ENCODE data around the gene CCDC138. TPM values are rescaled to one million over a fixed set of nuclear protein-coding genes. Genes with fewer than 3 reads are reported as not detected.

CCDC138 gene
- total RNA-seq, 1 donor from 2014 or later = 12.0 TPM

DNA sequence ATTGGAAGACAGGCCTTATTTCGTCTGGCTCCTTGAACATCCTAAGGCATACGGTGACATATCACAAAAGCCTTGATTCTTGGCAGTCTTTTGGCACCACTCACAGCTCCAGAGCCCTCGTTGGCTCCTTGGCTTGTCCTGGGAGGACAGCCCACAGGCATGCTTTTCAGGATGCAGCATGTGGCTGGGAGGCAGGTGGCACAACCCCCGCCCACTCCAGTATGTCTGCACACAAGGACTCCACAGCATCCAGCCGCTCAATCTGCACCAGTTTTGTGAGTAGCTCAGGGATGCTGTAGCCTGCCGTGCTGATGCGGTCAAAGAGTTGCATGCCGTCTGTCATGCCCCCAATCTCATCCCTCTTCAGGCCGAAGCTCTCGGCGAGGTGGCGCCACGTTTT lies 110.2 kb downstream of the CCDC138 start:
- DNase-seq = no peak

DNA sequence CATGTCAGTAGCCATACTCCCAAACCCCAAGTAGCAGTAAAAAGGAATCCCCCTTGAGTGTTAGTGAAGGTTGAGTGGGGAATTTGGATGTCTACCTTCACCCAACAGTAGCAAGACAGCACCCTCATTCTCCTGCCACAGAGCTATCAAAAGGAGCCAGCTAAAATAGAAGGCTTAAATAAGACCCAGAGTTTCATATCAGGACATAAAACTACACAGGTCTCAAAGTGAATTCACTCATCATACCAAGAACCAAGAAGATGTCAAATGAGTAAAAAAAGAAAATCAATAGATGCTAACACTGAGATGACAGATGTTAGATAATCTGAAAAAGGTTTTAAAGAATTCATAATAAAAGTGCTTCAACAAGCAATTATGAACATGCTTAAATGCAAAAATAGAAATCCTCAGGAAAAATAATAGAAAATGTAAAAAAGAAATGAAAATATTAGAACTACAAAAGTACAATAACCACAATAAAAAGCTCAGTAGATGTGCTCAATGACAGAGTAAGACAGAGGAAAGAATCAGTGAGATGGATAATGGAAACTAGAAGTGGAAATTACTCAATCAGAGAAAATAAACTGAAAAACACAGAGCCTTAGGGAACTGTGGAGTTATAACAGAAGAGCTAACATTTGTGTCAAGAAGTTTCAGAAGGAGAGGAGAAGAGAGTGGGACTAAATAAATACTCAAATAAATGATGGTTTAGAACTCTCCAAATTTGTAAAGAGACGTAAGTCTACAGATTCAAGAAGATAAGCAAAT lies 111.9 kb downstream of the CCDC138 start:
- DNase-seq = no peak

DNA sequence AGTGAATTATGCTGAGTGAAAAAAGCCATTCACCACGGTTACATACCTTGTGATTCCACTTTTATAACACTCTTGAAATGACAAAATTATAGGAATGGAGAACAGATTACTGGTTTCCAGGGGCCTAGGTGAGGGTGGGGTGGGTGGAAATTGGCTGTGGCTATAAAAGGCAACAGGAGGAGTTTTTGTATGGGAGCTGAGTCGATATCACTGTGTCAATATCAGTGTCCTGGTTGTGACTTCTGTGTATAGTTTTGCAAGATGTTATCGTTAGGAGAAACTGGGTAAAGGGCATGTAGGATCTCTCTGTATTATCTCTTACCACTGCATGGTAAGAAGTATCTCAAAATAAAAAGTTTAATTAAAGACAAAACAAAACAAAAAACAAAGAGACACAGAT lies 118.1 kb downstream of the CCDC138 start:
- no peak for DNase-seq

DNA sequence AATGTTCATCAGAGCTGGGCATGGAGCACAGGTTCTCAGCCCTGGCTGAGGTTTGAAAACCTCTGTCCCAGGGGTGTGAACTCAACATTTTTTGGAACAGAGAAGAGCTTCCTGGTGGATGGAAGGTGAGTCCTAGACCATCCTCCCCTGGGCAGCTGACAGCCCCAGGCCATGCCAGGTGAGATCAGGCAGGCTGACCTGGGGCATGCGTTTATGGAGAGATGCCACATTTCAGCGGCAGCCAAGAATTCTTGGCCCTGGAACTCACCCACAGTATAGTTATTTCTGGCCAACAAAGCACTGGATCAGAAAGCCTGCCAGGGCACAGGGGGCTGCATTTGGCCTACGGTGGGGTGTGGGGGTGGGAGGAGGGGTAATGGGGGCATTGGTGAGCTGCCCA lies 118.6 kb downstream of the CCDC138 start:
- DNase-seq = no peak

DNA sequence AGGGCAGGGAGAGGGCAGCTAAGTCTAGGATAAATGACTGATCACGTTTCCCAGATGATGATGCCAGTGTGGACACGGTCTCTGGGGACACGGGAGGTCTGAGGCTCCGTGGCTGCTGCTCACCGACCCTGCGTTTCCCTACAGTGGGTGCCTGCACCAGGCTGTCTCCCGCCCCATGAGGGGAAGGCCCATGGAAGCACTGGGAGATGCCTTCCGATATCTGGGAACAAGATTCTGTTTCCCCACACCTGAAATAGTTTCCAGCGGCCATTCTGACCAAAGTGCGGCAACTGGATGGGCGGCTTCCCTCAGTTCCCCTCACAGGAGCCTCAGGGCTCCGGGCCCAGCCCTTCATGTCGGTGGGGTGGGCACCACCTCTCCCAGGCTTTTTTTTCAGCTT lies 119.3 kb downstream of the CCDC138 start:
- DNase-seq = no peak

DNA sequence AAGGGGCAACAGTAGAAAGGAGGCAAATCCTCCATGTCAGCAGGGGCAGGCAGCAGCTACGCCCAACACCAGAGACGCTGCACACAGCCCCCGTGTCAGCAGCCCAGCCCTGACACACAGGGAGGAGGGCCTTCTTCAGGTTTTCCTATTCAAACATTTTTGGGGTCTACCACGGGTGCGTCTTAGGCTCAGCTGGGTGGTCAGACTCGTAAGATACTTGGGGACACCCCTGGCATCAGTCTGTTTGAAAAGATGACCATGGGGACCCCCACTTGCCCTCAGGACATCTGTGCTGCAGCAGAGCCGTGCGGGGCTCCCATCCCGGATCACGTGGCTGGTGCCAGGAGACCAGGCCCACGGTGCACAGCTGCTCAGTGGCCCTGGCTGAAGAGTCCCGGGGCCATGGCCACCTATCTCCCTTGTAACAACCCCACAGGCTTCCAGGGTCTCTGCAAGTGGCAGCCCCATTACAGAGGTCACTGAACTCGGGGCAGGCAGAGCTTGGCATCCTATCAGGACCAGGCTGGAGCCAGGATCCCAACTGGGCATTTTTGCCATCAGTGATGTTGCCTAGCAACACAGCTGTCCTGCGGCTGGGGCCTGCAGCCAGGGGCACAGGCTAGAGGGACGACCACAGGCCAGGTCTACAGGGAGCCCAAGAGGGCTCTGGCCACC lies 120.0 kb downstream of the CCDC138 start:
- no peak for DNase-seq

DNA sequence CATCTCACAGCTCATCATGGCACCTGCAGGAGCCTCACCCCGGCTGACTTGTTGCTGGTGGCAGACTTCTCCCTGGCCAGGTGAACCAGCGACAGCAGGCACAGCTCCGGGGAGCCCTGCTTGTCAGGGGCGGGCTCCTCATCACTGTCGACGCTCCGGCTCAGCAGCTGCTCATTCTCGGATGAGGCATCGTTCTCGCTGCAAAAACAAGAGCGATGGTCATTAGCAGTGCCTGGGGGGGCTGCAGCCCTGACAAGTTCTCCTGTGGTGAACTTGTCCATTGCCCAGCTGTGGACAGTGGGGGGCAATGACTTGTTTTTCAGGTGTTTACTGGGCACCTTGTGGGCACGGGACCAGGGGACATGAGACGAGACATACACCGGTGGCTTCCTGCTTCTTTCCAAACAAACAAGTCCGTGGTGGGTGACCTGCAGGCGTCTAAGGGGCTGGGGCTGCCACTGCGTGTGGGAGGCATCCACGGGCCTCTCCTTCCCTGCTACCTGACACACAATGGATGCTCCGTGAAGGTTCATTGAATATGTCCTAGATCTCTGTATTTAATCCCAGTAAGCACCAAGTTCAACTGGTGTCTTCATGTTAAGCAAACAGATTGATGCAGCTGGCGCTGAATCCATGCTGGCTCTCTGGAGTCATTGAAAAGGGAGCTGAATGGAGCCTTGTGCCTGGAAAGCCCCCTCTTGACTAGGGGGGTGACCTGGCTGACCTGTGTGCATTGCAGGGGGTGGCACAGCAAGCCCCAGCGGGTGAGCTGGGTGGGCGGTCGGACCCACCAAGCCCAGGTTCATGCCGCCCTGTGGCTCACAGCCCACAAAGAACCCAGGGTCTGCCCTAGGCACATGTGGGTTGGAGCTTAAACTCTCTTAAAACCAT lies 121.5 kb downstream of the CCDC138 start:
- DNase-seq = no peak

DNA sequence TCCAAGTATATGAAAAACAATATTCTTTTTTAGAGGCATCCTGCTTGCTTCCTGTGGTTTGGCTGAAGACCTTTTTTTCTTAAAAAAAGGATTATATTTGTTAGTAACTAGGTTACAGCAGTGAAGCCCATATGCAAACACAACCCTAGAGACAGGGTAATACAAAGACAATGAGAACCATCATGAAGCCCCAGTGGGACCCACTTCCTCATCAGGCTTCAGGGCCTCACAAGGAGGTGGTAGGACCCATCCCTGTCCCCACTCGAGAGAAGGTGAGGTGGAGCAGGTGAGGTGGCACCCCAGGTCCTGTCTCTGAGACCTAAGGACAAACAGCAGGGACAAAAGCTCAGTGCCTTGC lies 122.1 kb downstream of the CCDC138 start:
- DNase-seq = no peak

DNA sequence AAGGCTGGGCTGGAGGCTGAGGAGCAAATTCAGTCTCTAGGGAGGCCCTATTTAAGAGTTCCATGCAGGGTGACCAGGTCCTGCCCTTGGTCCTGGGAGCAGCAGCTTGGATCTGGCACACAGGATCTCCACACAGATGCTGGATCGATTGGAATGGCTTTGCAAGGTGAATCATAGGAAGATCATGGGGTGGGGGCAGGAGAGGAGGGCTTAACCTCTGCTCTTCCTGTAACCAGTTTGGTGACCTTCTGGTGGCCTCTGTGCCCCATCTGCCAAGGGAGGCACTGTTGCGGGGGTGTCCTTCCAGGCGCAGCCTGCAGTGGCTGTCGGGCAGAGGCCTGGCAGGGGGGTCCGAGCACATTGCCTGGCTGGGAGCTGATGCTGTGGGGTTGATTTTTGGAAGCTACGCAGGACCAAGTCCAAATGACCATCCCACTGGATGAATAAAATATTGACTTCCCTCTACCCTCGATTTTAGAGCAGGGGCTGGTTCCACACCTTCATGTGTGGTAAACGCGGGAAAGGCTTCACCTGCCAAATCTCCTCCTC lies 122.8 kb downstream of the CCDC138 start:
- no peak for DNase-seq

DNA sequence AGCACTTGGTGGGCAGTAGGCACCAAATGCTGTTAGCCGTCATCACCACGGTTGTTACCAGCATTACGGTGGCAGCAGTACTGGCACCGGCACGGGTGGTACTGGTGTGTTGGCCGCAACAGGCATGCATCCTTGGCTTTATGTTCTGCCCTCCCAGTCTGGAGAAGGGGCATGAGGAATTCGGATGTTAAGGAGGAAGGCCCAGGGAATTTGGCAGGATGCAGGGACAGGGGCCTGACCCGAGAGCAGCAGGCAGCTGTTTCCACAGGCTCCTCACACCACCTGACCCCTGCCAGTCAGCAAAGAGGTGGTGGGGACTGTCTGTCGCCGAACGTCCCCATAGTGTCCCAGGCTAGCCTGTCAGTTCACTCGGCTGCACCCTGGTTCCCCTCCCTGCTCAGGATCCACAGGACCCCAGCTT lies 123.5 kb downstream of the CCDC138 start:
- peak; percentile 69 for DNase-seq

DNA sequence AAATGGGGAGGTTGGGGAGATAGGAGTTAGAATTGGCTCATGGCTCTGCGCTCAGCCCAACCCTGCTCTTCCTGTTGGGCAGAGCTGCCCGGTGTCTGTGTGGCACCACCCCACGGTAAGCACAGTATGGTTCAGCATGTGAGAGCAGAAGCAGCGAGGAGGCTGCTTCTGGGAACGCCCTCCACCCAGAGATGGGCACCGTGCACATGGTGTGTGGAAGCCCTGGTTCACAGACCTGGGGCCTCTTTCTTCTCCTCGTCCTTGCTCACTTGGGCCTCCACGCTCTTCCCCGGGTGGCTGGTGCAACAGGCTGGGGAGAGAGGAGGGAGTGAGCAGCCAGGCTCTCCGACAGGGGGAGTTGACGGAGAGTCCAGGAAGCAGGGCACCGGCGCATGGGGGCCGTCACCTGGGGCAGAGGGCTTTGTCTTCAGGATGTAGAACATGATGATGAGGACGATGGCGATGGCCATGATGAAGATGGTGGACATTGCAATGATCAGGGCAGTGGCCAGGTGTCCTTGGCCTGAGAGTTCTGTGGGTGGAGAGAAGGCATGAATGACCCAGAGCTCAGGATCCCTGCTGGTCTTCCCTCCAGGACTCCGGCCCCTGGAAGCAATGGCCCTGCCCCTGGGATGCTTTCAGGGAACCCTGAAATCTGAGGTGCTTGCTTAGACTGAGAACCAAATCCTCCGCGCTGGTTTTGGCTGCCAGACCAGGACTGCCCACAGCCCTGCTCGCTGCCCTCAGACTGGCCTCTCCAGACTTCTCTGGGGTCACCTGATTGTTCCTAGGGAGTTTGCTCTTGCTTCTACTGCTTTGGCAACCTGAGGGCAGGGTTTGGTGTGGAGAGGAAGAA lies 124.2 kb downstream of the CCDC138 start:
- peak; percentile 17 for DNase-seq

DNA sequence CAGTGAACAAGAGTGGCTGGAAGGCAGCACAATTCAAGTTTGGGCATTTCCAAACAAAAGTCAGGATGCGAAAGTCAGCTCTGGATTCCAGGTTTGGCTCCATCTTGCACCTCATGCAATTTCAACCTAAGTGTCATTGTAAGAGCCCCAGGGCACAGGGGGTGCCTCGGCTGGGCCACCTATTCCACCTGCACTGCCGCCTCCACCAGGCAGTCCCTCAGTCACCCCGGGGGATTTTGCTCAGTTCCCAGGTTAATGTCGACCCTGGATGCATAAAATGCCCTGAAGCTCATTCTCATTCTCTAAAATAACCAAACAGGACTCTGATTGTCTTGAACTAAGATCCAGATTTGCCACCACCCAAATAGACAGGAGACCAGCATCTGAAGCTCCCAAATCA lies 124.8 kb downstream of the CCDC138 start:
- DNase-seq = no peak

DNA sequence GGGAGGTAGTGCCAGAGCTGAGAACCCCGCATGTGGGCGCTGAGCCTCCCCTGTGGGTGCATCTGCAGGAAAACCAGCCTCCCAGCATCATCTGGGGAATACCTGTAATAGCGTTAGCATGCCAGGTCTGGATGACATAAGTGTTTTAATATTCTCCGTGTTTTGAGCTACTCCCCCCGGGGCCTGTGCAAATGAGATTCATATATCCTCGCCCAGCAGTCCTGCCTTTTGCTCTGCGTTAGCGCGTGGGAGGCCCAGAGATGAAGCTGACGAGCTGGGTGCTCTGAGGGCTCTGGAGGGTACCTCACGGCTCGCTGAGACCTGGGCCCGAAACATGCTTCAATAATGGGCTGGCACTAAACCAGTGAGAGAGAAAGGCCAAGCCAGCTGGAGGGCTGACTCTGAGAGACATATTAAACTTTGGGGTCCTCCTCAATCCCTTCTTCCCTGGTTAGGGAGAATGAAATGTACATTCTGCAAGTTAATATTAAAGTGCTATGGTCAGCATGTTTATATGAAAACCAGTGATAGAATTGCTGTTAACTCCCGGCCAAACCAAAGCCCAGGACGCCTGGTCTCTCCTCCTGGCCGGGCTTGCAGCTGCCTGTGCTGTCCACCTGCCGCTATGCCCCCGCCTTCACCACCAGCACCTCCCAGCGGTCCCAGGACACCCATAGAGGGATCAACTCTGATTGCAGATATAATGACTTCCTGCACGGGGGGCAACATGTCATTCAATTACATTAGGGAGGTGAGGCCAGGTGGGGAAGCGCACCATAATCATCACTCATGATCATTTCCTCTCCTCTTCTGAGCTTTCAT lies 125.4 kb downstream of the CCDC138 start:
- peak; percentile 10 for DNase-seq

DNA sequence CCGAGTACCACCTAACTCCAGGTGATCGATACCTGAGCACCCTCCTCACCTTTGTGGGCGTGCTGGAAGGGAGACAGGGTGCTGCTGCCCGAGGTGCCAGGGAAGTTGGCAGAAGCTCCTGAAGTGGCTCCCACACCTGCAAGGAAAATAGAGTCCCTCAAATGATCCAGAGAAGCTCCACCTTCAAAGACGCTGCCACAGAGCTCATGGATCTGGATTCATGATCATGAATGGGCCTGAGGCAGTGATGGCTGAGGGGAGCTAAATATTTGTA lies 126.0 kb downstream of the CCDC138 start:
- no peak for DNase-seq

DNA sequence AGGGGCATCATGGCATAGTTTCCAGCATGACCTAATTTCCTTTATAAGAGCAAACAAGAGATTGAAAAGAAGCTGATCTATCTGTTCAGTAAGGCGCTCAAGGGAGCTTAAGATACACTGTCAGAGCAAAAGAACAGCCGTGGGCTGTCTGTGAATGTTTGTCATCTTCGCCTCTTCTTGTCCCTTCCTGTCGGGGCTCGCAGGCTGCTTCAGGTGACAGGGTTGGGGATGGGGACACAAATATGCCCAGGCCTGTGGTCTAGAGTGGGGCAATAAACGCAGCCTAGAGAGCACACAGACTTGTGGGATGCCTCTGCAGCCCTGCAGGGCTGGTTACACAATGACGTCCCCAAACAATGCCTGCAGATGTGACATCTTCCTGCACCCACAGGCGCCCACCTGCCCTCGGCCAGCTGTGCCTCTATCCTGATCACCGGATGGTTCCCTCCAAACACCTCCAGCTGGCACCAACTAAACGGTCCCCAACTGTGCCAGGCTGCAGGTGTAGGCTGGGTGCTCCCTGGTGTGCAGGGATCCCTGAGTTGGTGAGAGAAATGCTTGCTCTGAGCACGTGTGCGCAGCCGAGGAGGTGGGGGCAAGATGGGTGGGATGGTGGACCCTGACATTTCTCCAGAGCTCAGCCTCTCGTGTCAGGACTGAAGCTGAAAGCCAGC lies 129.7 kb downstream of the CCDC138 start:
- DNase-seq = peak; percentile 59

DNA sequence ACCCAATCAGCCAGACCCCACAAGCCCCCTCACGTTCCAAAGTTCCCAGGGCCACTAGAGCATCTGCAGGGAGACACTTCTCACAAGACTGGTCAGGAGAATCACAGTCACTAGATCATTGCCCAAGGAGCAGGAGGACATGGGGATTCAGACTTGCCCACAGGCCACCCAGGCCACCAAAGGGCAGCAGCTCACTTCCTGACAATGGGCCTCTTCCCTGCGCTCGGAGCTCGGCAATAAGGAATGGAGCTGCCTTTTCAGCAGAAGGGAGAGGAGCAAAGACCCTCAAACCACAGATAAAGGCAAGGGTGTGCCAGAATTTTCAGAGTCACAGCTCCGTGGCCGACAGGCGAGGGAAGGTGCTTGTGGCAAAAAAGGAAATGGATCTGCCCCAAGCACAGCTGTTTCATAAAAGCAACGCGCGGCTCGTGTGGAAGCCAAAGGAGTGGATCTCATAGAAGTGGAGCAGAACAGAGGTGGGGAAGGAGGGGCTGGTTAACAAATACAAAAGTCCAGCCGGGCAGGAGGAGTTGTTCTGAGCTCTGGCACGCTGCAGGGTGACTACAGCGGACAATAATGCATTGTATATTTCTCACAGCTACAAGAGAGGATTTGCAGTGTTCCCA lies 130.3 kb downstream of the CCDC138 start:
- peak; percentile 59 for DNase-seq

DNA sequence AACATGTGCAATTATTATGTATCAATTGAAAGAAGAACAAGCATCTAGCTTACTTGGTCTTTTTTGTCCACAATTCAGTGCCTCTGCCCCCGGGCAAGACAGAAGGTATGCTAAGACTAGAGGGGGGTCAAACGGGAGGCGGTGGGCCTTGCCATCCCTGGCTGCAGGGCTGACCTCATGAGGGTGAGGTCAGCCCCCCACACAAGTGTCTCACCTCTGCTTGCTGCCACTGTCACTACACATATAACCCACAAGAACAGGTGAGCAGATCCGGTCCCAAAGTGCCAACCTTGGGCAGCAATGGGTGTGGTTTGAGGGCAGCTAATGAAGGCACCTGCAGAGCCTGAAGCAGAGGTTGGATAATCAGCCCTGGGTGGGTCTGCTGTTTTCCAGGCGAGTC lies 131.0 kb downstream of the CCDC138 start:
- DNase-seq = no peak

DNA sequence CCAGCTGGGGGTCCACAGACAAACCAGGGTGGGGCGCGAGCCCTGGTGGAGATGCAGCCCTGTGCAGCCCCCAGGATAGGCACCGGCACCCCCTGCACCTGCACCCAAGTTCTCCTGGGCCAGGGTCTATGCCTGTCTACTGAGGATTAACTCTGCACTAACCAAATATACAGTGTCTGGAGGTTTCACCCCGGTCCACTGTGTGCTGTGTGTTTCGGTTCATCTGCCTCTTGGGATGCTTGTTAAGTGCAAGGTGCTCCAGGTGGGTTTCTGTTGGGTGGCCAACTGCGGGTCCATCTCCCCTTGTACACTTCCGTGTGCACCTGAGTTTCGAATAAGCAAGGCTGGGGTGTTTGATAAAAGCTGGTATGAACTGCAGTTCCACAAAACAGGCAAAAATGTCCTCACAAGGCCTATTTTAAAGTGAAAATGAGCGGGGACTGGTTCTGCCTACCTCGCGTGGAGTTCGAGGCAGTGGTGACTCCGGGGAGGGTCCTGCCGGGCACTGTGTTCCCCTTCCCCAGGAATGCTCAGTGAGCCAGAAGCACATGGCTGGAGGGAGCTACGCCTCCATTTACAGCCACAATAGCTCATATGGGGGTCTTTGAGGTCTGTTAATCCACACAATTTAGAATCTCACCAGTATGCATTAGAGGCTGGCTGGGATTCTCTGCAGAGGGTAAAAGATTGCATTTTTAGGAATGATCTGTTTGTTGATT lies 131.7 kb downstream of the CCDC138 start:
- DNase-seq = no peak

DNA sequence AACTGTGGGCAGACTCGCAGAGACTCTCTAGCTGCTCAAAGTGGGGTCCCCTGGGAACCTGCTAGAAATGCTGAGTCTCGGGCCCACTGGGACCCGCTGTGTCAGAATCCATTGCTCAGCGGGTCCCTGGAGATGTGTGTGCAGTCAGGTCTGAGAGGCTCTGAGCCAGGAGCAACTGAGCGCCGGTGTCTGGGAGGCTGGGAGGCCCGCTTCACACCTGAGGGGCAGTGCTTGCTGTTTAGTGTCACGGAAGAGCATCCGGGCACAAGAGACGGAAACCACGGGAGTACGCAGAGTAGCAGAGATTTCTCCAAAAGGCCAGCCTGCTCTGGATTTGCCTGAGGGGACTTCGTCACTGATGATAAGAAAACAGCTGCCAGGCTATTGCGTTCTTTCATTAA lies 132.4 kb downstream of the CCDC138 start:
- DNase-seq = no peak
